DND-41 (cell line): ENCODE measurements around the gene SNAPC4.

ENCODE experiments used
- ATAC-seq: fragments of 200-7000 bp; cut with Tn5 transposase; 3 replicates; pipeline ENCODE4 v1.9.1; 2021; ENCODE audit warnings: low read depth; ENCODE audit not compliant: insufficient read depth
- DNase-seq: peaks from one replicate; pipeline ENCODE4 v3.0.0-alpha.2; 2020
- H2AFZ ChIP-seq: 2 replicates; pipeline ENCODE4 v1.6.0; 2012; ENCODE audit warnings: low read depth, low read length
- H3K27ac ChIP-seq: 2 replicates; pipeline ENCODE4 v1.5.1; 2012; ENCODE audit warnings: low read length, inconsistent platforms
- H3K27me3 ChIP-seq: fragments of 200-600 bp; sonication (generic); 2 replicates; pipeline ENCODE4 v1.6.0; 2012; ENCODE audit warnings: low read length, mild to moderate bottlenecking, inconsistent platforms; ENCODE audit not compliant: insufficient read depth, poor library complexity
- H3K36me3 ChIP-seq: 2 replicates; pipeline ENCODE4 v1.5.1; 2012; ENCODE audit warnings: low read length, inconsistent platforms; ENCODE audit not compliant: insufficient read depth
- H3K4me1 ChIP-seq: 2 replicates; pipeline ENCODE4 v1.5.1; 2012; ENCODE audit warnings: mild to moderate bottlenecking, low read length; ENCODE audit not compliant: insufficient read depth
- H3K4me2 ChIP-seq: 2 replicates; pipeline ENCODE4 v1.6.0; 2012; ENCODE audit warnings: mild to moderate bottlenecking, moderate library complexity, low read length, inconsistent platforms; ENCODE audit not compliant: insufficient read depth
- H3K4me3 ChIP-seq, 2 experiments: fragments of 200-600 bp in 1 of 2; shearing (Covaris generic) in 1 of 2; 2 replicates each; pipeline ENCODE4 v1.5.1; 2012 to 2016; ENCODE audit warnings: inconsistent platforms in 2 of 2, low read length in 2 of 2, mild to moderate bottlenecking in 2 of 2, low read depth in 1 of 2, moderate library complexity in 1 of 2
- H3K79me2 ChIP-seq: 2 replicates; pipeline ENCODE4 v1.6.0; 2012; ENCODE audit warnings: low read length, inconsistent platforms; ENCODE audit not compliant: insufficient read depth
- H3K9ac ChIP-seq: 2 replicates; pipeline ENCODE4 v1.6.0; 2012; ENCODE audit warnings: low read depth, mild to moderate bottlenecking, inconsistent platforms, low read length, moderate library complexity
- H3K9me3 ChIP-seq: 2 replicates; pipeline ENCODE4 v1.5.1; 2012; ENCODE audit warnings: low read length, moderate library complexity, mild to moderate bottlenecking, inconsistent platforms; ENCODE audit not compliant: insufficient read depth, severe bottlenecking
- H4K20me1 ChIP-seq: 2 replicates; pipeline ENCODE4 v1.6.0; 2012; ENCODE audit warnings: low read length; ENCODE audit not compliant: insufficient read depth
- EZH2 ChIP-seq: IDR thresholded peaks from 3 replicates; pipeline ENCODE4 v1.6.1; 2012; ENCODE audit warnings: borderline replicate concordance, low read depth, mild to moderate bottlenecking, moderate library complexity, low read length, inconsistent platforms; ENCODE audit not compliant: severe bottlenecking
- TF ChIP-seq, protein P1 (sequence below): IDR thresholded peaks from 2 replicates; pipeline ENCODE4 v1.5.1; 2012; ENCODE audit warnings: borderline replicate concordance, low read length, moderate library complexity, mild to moderate bottlenecking; ENCODE audit not compliant: poor library complexity, severe bottlenecking; ENCODE audit errors: extremely low read depth

SNAPC4 gene

GRCh38 chr9:136396219-136396515 lies 3.8 kb downstream of the SNAPC4 start:
- Histone ChIP-seq H3K4me2 (no peak overlapping the region), H3K27me3 (no peaks in the 10 kb centered on the region), H3K79me2 (peaks cover 26% of the 10 kb centered on the region), H3K36me3 (peaks cover 69% of the 10 kb centered on the region), H2AFZ (no peak overlapping the region), H3K4me1 (peaks cover 27% of the 10 kb centered on the region), H3K4me3 (no peak overlapping the region), H3K27ac (no peak overlapping the region), H3K9me3 (no peaks in the 10 kb centered on the region), H3K9ac (no peak overlapping the region), H4K20me1 (peaks cover 17% of the 10 kb centered on the region)
- TF ChIP-seq, protein P1, sequence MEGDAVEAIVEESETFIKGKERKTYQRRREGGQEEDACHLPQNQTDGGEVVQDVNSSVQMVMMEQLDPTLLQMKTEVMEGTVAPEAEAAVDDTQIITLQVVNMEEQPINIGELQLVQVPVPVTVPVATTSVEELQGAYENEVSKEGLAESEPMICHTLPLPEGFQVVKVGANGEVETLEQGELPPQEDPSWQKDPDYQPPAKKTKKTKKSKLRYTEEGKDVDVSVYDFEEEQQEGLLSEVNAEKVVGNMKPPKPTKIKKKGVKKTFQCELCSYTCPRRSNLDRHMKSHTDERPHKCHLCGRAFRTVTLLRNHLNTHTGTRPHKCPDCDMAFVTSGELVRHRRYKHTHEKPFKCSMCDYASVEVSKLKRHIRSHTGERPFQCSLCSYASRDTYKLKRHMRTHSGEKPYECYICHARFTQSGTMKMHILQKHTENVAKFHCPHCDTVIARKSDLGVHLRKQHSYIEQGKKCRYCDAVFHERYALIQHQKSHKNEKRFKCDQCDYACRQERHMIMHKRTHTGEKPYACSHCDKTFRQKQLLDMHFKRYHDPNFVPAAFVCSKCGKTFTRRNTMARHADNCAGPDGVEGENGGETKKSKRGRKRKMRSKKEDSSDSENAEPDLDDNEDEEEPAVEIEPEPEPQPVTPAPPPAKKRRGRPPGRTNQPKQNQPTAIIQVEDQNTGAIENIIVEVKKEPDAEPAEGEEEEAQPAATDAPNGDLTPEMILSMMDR = no peak
- TF ChIP-seq EZH2 = no peak
- ATAC-seq (no peak), DNase-seq (no peak)

GRCh38 chr9:136395345-136396218 lies 4.4 kb downstream of the SNAPC4 start:
- H4K20me1 ChIP-seq = peaks cover 17% of the 10 kb centered on the region
- no peaks in the 10 kb centered on the region for H3K27me3 ChIP-seq
- H3K4me3 ChIP-seq = no peak overlapping the region
- TF ChIP-seq, protein P1 = no peak
- no peak for TF ChIP-seq EZH2
- no peaks in the 10 kb centered on the region for H3K9me3 ChIP-seq
- H3K27ac ChIP-seq = no peak overlapping the region
- peaks cover 26% of the 10 kb centered on the region for H3K79me2 ChIP-seq
- no peak overlapping the region for H2AFZ ChIP-seq
- peaks cover 21% of the 10 kb centered on the region for H3K4me1 ChIP-seq
- no peak overlapping the region for H3K9ac ChIP-seq
- ATAC-seq (no peak), DNase-seq (no peak)
- H3K4me2 ChIP-seq = no peak overlapping the region
- H3K36me3 ChIP-seq = peaks cover 69% of the 10 kb centered on the region

DNA sequence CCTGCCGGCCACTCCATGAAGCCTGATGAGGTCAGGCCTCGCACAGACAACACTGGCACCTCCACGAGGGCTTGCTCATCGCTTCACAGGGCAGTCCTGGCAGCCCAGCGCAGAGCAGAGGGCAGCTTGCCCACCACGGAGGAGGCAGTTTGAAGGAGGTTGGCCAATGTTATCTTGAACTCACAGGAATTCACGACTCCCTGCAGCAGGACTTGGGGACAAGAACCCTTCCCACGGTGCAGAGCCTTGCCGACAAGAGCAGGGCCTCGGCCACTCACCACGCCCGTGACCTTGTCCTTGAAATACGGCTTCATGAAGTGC lies 5.0 kb downstream of the SNAPC4 start:
- DNase-seq (no peak), ATAC-seq (no peak)
- no peak overlapping the region for H2AFZ ChIP-seq
- H3K4me1 ChIP-seq = peaks cover 16% of the 10 kb centered on the region
- H3K27ac ChIP-seq = no peak overlapping the region
- peaks cover 18% of the 10 kb centered on the region for H4K20me1 ChIP-seq
- H3K36me3 ChIP-seq = peaks cover 70% of the 10 kb centered on the region
- H3K4me2 ChIP-seq = no peak overlapping the region
- H3K4me3 ChIP-seq = no peak overlapping the region
- H3K27me3 ChIP-seq = no peaks in the 10 kb centered on the region
- H3K79me2 ChIP-seq = peaks cover 26% of the 10 kb centered on the region
- H3K9ac ChIP-seq = no peak overlapping the region
- no peak for TF ChIP-seq EZH2
- TF ChIP-seq, protein P1 = no peak
- H3K9me3 ChIP-seq = no peaks in the 10 kb centered on the region
